Measurements from ENCODE around the gene ZZZ3.

GRCh38 chr1:77652268-77652667 lies 30.2 kb downstream of the ZZZ3 start:
- TF ChIP-seq JUN (IDR thresholded peaks at IDR 0.05; ENCODE audit: low read depth, low read length) (no peak), POLR2A (IDR thresholded peaks at IDR 0.05; ENCODE audit: control extremely low read depth in 1 of 2, low read depth in 2 of 2, low read length in 2 of 2) (no peak), CTCF (IDR thresholded peaks at IDR 0.05; ENCODE audit: control extremely low read depth in 1 of 3, insufficient read depth in 1 of 3, low read depth in 1 of 3, low read length in 3 of 3) (no peak), TAF1 (IDR thresholded peaks at IDR 0.05; ENCODE audit: low read depth, low read length) (no peak), EZH2 (IDR thresholded peaks at IDR 0.05; ENCODE audit: low read depth, low read length, severe bottlenecking) (no peak), SP2 (IDR thresholded peaks at IDR 0.05; ENCODE audit: low read length) (no peak), MAX (IDR thresholded peaks at IDR 0.05) (no peak), CHD7 (IDR thresholded peaks at IDR 0.05; ENCODE audit: insufficient replicate concordance, low read length) (no peak), RAD21 (IDR thresholded peaks at IDR 0.05 in 1 of 2, conservative IDR thresholded peaks at IDR 0.05 in 1 of 2; ENCODE audit: low read depth in 2 of 2, low read length in 2 of 2) (no peak)

All from H1 (cell line).